Muscle of leg (tissue), 11 donors: ENCODE data around the gene CCDC9. TPM values are rescaled to one million over a fixed set of nuclear protein-coding genes. Genes with fewer than 3 reads are reported as not detected.
"Not testable (repeated sequence)": the region's sequence is repeated elsewhere in the genome, so short reads cannot be mapped to it uniquely, and the experiment has no call there.

Source experiments
- DNase-seq: peaks from one replicate; pipeline ENCODE4 v3.0.0; 2013
- H3K27ac ChIP-seq: one replicate; pipeline ENCODE4 v1.5.1; 2013; ENCODE audit warnings: mild to moderate bottlenecking, low read length, control low read depth
- H3K27me3 ChIP-seq: one replicate; pipeline ENCODE4 v1.6.1; 2013; ENCODE audit warnings: low read length; ENCODE audit not compliant: control insufficient read depth, insufficient read depth
- H3K36me3 ChIP-seq: one replicate; pipeline ENCODE4 v1.6.1; 2013; ENCODE audit warnings: low read length; ENCODE audit not compliant: control insufficient read depth, insufficient read depth
- H3K4me1 ChIP-seq: one replicate; pipeline ENCODE4 v1.6.1; 2013; ENCODE audit warnings: low read length; ENCODE audit not compliant: control insufficient read depth, insufficient read depth
- H3K4me3 ChIP-seq: one replicate; pipeline ENCODE4 v1.5.1; 2013; ENCODE audit warnings: low read length, control low read depth
- H3K9me3 ChIP-seq: replicated peaks from 2 replicates; pipeline ENCODE4 v1.6.1; 2013; ENCODE audit warnings: low read depth, low read length; ENCODE audit not compliant: control insufficient read depth
- WGBS: methylation state at CpG from one replicate; pipeline ENCODE4 v1.1.5; 2013; ENCODE audit warnings: missing lambda C conversion rate; ENCODE audit not compliant: insufficient coverage; 5-methylcytosine and 5-hydroxymethylcytosine counted together
- polyA plus RNA-seq, 8 donors: library from polyadenylated mRNA; unstranded; fragments of 120-200 nt; gene quantifications; one replicate each; pipeline versions ENCODE4 v1.2.1 to v1.2.3, GENCODE V29; 2013; ENCODE audit warnings: inconsistent platforms in 1 of 8, low replicate concordance in 1 of 8; ENCODE audit not compliant: insufficient read length in 8 of 8, insufficient read depth in 1 of 8
- total RNA-seq: library from RNA; stranded (reverse); fragments of 120-200 nt; gene quantifications from one replicate; pipeline ENCODE4 v1.2.4, GENCODE V29; 2013

The CCDC9 gene
- total and polyA plus RNA-seq, 9 donors: 7.1 to 28.2 (median 22.0) TPM

GRCh38 chr19:47273313-47274070 is 17.2 kb downstream of the CCDC9 start:
- peaks cover 36% of the 10 kb centered on the region for H3K36me3 ChIP-seq
- 0% methylated on average over 22 of the region's 54 CpGs for WGBS
- peaks cover 35% of the 10 kb centered on the region for H3K4me1 ChIP-seq
- DNase-seq: peak; percentile 98
- H3K27ac ChIP-seq: peak overlapping the region; percentile 99
- no peaks in the 10 kb centered on the region for H3K27me3 ChIP-seq
- no peaks in the 10 kb centered on the region for H3K9me3 ChIP-seq
- H3K4me3 ChIP-seq: peak overlapping the region; percentile 70

- peak within 1 kb of the TSS; percentile 70 for H3K4me3 ChIP-seq
- WGBS: under 1% methylated on average over 41 of the region's 72 CpGs
- peaks cover 35% of the 10 kb centered on the region for H3K4me1 ChIP-seq
- peaks cover 33% of the 10 kb centered on the region for H3K36me3 ChIP-seq
- DNase-seq: peak; percentile 96
- no peaks in the 10 kb centered on the region for H3K9me3 ChIP-seq
- peak within 1 kb of the TSS; percentile 99 for H3K27ac ChIP-seq
- no peaks in the 10 kb centered on the region for H3K27me3 ChIP-seq
Measured at GRCh38 chr19:47274071-47274890, 18.0 kb downstream of the CCDC9 start, which contains the start of gene INAFM1. TSS of gene INAFM1 (plus strand) at chr19:47274885. CDS start at chr19:47274920, 35 bp downstream.

- H3K4me1 ChIP-seq: peaks cover 35% of the 10 kb centered on the region
- DNase-seq: peak; percentile 70
- WGBS: 1% methylated on average over 82 of the region's 82 CpGs
- H3K36me3 ChIP-seq: peaks cover 24% of the 10 kb centered on the region
- H3K27ac ChIP-seq: peak overlapping the region; percentile 32
- H3K4me3 ChIP-seq: peak overlapping the region; percentile 34
- no peaks in the 10 kb centered on the region for H3K27me3 ChIP-seq
- H3K9me3 ChIP-seq: no peaks in the 10 kb centered on the region
Measured at GRCh38 chr19:47274891-47275761, 18.8 kb downstream of the CCDC9 start.

- H3K9me3 ChIP-seq: no peaks in the 10 kb centered on the region
- peaks cover 35% of the 10 kb centered on the region for H3K4me1 ChIP-seq
- H3K27ac ChIP-seq: peak overlapping the region; percentile 32
- H3K4me3 ChIP-seq: peak overlapping the region; percentile 34
- WGBS: 44% methylated on average over 11 of the region's 13 CpGs
- H3K27me3 ChIP-seq: no peaks in the 10 kb centered on the region
- H3K36me3 ChIP-seq: peaks cover 16% of the 10 kb centered on the region
- DNase-seq: peak; percentile 77
Measured at GRCh38 chr19:47275791-47276461, 19.6 kb downstream of the CCDC9 start.

- peak overlapping the region; percentile 32 for H3K27ac ChIP-seq
- H3K36me3 ChIP-seq: peaks cover 11% of the 10 kb centered on the region
- H3K27me3 ChIP-seq, H3K9me3 ChIP-seq, H3K4me3 ChIP-seq, DNase-seq: not testable (repeated sequence)
- WGBS: no CpG with 5 or more reads among the region's 3 CpGs
- peaks cover 35% of the 10 kb centered on the region for H3K4me1 ChIP-seq
Measured at GRCh38 chr19:47276513-47276912, 20.2 kb downstream of the CCDC9 start.

GRCh38 chr19:47280183-47280797 is 24.0 kb downstream of the CCDC9 start:
- 75% methylated on average over 9 of the region's 13 CpGs for WGBS
- no peak for DNase-seq
- no peak overlapping the region for H3K27ac ChIP-seq
- H3K36me3 ChIP-seq: peaks cover 6% of the 10 kb centered on the region
- H3K4me3 ChIP-seq: no peak overlapping the region
- H3K9me3 ChIP-seq: no peaks in the 10 kb centered on the region
- H3K27me3 ChIP-seq: no peaks in the 10 kb centered on the region
- H3K4me1 ChIP-seq: peaks cover 18% of the 10 kb centered on the region

GRCh38 chr19:47283405-47284059 is 27.2 kb downstream of the CCDC9 start:
- no peaks in the 10 kb centered on the region for H3K9me3 ChIP-seq
- WGBS: 81% methylated on average over 5 of the region's 10 CpGs
- H3K27ac ChIP-seq: no peak overlapping the region
- H3K36me3 ChIP-seq: no peaks in the 10 kb centered on the region
- H3K27me3 ChIP-seq: no peaks in the 10 kb centered on the region
- DNase-seq: no peak
- H3K4me3 ChIP-seq: no peak overlapping the region
- H3K4me1 ChIP-seq: no peaks in the 10 kb centered on the region

- H3K27me3 ChIP-seq: no peaks in the 10 kb centered on the region
- no peak overlapping the region for H3K27ac ChIP-seq
- WGBS: 100% methylated on average over 1 of the region's 9 CpGs
- no peak overlapping the region for H3K4me3 ChIP-seq
- H3K9me3 ChIP-seq: no peaks in the 10 kb centered on the region
- peaks cover 6% of the 10 kb centered on the region for H3K4me1 ChIP-seq
- H3K36me3 ChIP-seq: no peaks in the 10 kb centered on the region
- peak; percentile 75 for DNase-seq
Measured at GRCh38 chr19:47284324-47284899, 28.1 kb downstream of the CCDC9 start.
